HL-60 (cell line): ENCODE measurements around the gene ACTL6B.

Source experiments
- CTCF ChIP-seq: IDR thresholded peaks from one replicate; pipeline ENCODE4 v1.5.1; 2011; ENCODE audit warnings: low read length, control low read depth, inconsistent platforms; ENCODE audit not compliant: insufficient read depth
- REST ChIP-seq: IDR thresholded peaks from 2 replicates; pipeline ENCODE4 v1.6.1; 2012; ENCODE audit warnings: low read depth; ENCODE audit not compliant: insufficient replicate concordance
- SPI1 ChIP-seq: IDR thresholded peaks from 2 replicates; pipeline ENCODE4 v1.6.1; 2012; ENCODE audit warnings: low read depth, mild to moderate bottlenecking, borderline replicate concordance

GRCh38 chr7:100691676-100692577 lies 35.7 kb upstream of the ACTL6B start:
- TF ChIP-seq CTCF (peak; percentile 53), SPI1 (no peak), REST (no peak)
